Smooth muscle cell (in vitro differentiated cells): ENCODE measurements around the gene NUPR2. TPM values are rescaled to one million over a fixed set of nuclear protein-coding genes. Genes with fewer than 3 reads are reported as not detected.

Source experiments
- DNase-seq: peaks from one replicate; lab custom pipeline; 2025; ENCODE audit not compliant: unreplicated experiment; lab: John Stamatoyannopoulos, UW
- H2AFZ ChIP-seq: fragments of 200-600 bp; sonication (generic); 2 replicates; pipeline ENCODE4 v1.6.0; 2016; ENCODE audit warnings: antibody characterized with exemption, low read depth, mild to moderate bottlenecking
- H3F3A ChIP-seq: fragments of 200-600 bp; sonication (generic); 2 replicates; pipeline ENCODE4 v1.6.0; 2017; ENCODE audit warnings: antibody characterized with exemption, low read depth
- H3K27ac ChIP-seq: fragments of 200-600 bp; sonication (generic); 2 replicates; pipeline ENCODE4 v1.5.1; 2016; ENCODE audit warnings: low read depth, mild to moderate bottlenecking
- H3K27me3 ChIP-seq: fragments of 200-600 bp; sonication (generic); 2 replicates; pipeline ENCODE4 v1.6.1; 2016; ENCODE audit warnings: low read depth, mild to moderate bottlenecking
- H3K36me3 ChIP-seq: fragments of 200-600 bp; sonication (generic); 2 replicates; pipeline ENCODE4 v1.5.1; 2016; ENCODE audit warnings: low read depth
- H3K4me1 ChIP-seq: fragments of 200-600 bp; sonication (generic); 2 replicates; pipeline ENCODE4 v1.5.1; 2016; ENCODE audit warnings: low read depth
- H3K4me2 ChIP-seq: fragments of 200-600 bp; sonication (generic); 2 replicates; pipeline ENCODE4 v1.6.0; 2016; ENCODE audit warnings: mild to moderate bottlenecking
- H3K4me3 ChIP-seq: fragments of 200-600 bp; sonication (generic); 2 replicates; pipeline ENCODE4 v1.5.1; 2016; ENCODE audit warnings: mild to moderate bottlenecking
- H3K79me2 ChIP-seq: fragments of 200-600 bp; sonication (generic); 2 replicates; pipeline ENCODE4 v1.6.0; 2016; ENCODE audit warnings: low read depth, mild to moderate bottlenecking
- H3K9ac ChIP-seq: fragments of 200-600 bp; sonication (generic); 2 replicates; pipeline ENCODE4 v1.6.0; 2016; ENCODE audit warnings: low read depth
- H3K9me3 ChIP-seq: fragments of 200-600 bp; sonication (generic); replicated peaks from 2 replicates; pipeline ENCODE4 v1.5.1; 2016; ENCODE audit warnings: low read depth
- H4K20me1 ChIP-seq: fragments of 200-600 bp; sonication (generic); 2 replicates; pipeline ENCODE4 v1.6.0; 2016; ENCODE audit warnings: low read depth
- CTCF ChIP-seq: fragments of 200-600 bp; sonication (generic); IDR thresholded peaks from 2 replicates; pipeline ENCODE4 v1.5.1; 2017; ENCODE audit warnings: borderline replicate concordance, mild to moderate bottlenecking, antibody characterized with exemption; ENCODE audit not compliant: insufficient read depth, poor library complexity, severe bottlenecking
- WGBS: methylation state at CpG from one replicate; pipeline ENCODE4 v1.1.7; 2016; ENCODE audit warnings: low lambda C conversion rate; 5-methylcytosine and 5-hydroxymethylcytosine counted together
- polyA plus RNA-seq: library from polyadenylated mRNA; unstranded; fragments of >200 nt; fragmentation: Nextera tagmentation; extraction: Ambion mirVana; gene quantifications from 2 replicates; pipeline ENCODE4 v1.2.1, GENCODE V29; 2016
- total RNA-seq: library from RNA; depleted of rRNA; stranded (reverse); fragments of >200 nt; gene quantifications from 2 replicates; pipeline ENCODE4 v1.2.3, GENCODE V29; 2014

NUPR2 gene
- total and polyA plus RNA-seq, 2 experiments from 2014 or later: not detected

- Histone ChIP-seq H3K9me3 (no peaks in the 10 kb centered on the region), H4K20me1 (no peaks in the 10 kb centered on the region), H3K27ac (no peak overlapping the region), H3K9ac (no peak overlapping the region), H2AFZ (no peak overlapping the region), H3K4me2 (no peak overlapping the region), H3K79me2 (no peaks in the 10 kb centered on the region), H3K4me1 (no peaks in the 10 kb centered on the region), H3K4me3 (no peak overlapping the region), H3K36me3 (no peaks in the 10 kb centered on the region), H3F3A (no peaks in the 10 kb centered on the region), H3K27me3 (no peaks in the 10 kb centered on the region)
- 96% methylated on average over 16 of the region's 16 CpGs for WGBS
- no peak for TF ChIP-seq CTCF
- DNase-seq: no peak
These were observed 28.8 kb downstream of the NUPR2 start for GRCh38 chr7:56087445-56087844.

DNA sequence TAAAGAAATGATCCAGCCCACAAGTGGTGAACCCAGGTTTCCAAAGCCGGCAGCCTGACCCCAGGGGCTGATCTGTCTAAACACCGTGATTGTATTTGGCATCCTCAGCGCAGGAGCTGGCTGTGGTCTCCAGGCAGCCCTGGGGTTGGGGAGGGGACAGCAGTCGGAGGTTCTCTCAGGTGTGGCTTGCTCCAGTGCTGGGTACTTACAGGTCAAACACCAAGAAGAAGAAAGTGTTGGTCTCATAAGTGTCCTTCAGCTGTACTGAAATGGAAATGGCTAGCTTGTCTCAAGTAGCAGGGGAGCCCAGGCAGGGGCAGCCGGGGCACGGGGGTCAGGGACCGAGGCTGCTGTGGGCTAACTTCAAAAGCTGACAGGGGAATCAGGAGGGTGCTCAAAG, 29.5 kb downstream of the NUPR2 start:
- no peaks in the 10 kb centered on the region for H3K79me2 ChIP-seq
- no peaks in the 10 kb centered on the region for H3K9me3 ChIP-seq
- no peak overlapping the region for H3K9ac ChIP-seq
- no peaks in the 10 kb centered on the region for H4K20me1 ChIP-seq
- H3K4me2 ChIP-seq: no peak overlapping the region
- H3K27ac ChIP-seq: no peak overlapping the region
- H2AFZ ChIP-seq: no peak overlapping the region
- H3F3A ChIP-seq: no peaks in the 10 kb centered on the region
- H3K4me3 ChIP-seq: no peak overlapping the region
- no peak for DNase-seq
- H3K36me3 ChIP-seq: no peaks in the 10 kb centered on the region
- no peaks in the 10 kb centered on the region for H3K4me1 ChIP-seq
- WGBS: 96% methylated on average over 6 of the region's 7 CpGs
- no peaks in the 10 kb centered on the region for H3K27me3 ChIP-seq
- TF ChIP-seq CTCF: no peak

DNA sequence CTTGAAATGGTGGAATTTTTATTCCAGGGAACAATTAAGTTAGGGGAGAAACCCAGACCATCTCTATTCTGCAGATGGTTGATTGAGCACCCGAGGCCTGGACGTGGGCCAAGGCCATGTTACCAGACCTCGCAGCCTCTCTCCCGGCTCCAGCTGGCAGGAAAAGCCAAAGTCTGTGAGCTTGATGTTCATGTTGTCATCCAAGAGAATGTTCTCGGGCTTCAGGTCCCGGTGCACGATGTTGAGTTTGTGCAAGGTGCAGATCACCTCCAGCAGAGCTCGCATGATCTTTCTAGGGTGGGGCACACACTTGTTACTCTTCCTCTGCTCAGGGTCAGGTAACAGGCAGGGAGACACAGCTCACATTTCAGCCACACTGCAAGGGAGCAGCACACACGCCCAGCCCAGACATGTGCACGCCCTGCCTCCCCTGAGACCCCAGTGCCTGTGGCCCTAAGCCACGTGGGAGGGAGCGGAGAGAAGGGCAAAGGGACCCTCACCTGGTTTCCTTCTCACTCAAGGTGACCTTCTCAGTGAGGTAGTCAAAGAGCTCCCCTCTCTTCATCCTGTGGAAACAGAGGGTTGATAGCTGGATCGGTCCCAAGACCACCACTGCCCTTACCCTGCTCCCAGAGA, 32.9 kb downstream of the NUPR2 start:
- Histone ChIP-seq H3K4me2 (no peak overlapping the region), H3K27me3 (no peaks in the 10 kb centered on the region), H3K9me3 (no peaks in the 10 kb centered on the region), H3K36me3 (no peaks in the 10 kb centered on the region), H3K4me3 (no peak overlapping the region), H3K4me1 (no peaks in the 10 kb centered on the region), H3F3A (no peaks in the 10 kb centered on the region), H4K20me1 (no peaks in the 10 kb centered on the region), H2AFZ (no peak overlapping the region), H3K9ac (no peak overlapping the region), H3K79me2 (no peaks in the 10 kb centered on the region), H3K27ac (no peak overlapping the region)
- 96% methylated on average over 13 of the region's 13 CpGs for WGBS
- TF ChIP-seq CTCF: no peak
- no peak for DNase-seq
